ENCODE measurements around the gene HOMER2.

HOMER2 gene

DNA sequence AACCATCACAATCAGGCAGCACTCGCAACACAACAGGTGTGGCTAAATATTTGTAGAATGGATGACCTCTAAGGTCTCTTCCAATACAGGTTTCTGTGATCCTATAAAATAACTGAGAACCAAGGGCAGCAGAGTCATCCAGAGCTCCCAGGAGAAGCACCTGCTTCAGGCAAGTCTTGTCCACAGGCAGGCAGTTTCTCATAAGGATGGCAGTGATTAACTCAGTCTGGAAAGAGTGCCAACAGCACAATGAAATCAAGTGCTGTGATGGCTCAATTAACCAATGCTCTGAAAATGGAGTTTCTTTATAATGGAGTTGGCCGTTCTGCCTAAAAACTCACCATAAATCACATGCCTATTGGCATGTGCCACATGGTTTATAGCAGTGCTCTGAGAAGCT lies 70.8 kb downstream of the HOMER2 start:
- no peak overlapping the region for H3K27ac ChIP-seq (replicated peaks)
- H3K27me3 ChIP-seq (ENCODE audit: insufficient read depth, poor library complexity, severe bottlenecking) = no peaks in the 10 kb centered on the region
- no peak overlapping the region for H3K4me3 ChIP-seq (replicated peaks; ENCODE audit: insufficient read depth, low read length)
- no peak for DNase-seq (ENCODE audit: low read depth in 1 of 2, low spot score in 1 of 2)
- TF ChIP-seq, protein P1, sequence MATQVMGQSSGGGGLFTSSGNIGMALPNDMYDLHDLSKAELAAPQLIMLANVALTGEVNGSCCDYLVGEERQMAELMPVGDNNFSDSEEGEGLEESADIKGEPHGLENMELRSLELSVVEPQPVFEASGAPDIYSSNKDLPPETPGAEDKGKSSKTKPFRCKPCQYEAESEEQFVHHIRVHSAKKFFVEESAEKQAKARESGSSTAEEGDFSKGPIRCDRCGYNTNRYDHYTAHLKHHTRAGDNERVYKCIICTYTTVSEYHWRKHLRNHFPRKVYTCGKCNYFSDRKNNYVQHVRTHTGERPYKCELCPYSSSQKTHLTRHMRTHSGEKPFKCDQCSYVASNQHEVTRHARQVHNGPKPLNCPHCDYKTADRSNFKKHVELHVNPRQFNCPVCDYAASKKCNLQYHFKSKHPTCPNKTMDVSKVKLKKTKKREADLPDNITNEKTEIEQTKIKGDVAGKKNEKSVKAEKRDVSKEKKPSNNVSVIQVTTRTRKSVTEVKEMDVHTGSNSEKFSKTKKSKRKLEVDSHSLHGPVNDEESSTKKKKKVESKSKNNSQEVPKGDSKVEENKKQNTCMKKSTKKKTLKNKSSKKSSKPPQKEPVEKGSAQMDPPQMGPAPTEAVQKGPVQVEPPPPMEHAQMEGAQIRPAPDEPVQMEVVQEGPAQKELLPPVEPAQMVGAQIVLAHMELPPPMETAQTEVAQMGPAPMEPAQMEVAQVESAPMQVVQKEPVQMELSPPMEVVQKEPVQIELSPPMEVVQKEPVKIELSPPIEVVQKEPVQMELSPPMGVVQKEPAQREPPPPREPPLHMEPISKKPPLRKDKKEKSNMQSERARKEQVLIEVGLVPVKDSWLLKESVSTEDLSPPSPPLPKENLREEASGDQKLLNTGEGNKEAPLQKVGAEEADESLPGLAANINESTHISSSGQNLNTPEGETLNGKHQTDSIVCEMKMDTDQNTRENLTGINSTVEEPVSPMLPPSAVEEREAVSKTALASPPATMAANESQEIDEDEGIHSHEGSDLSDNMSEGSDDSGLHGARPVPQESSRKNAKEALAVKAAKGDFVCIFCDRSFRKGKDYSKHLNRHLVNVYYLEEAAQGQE (IDR thresholded peaks at IDR 0.05; ENCODE audit: insufficient replicate concordance, low read depth) = no peak
- no peak for TF ChIP-seq POLR2AphosphoS5 (IDR thresholded peaks at IDR 0.05; ENCODE audit: low read depth)
- TF ChIP-seq SPI1 (IDR thresholded peaks at IDR 0.05; ENCODE audit: borderline replicate concordance, low read depth) = no peak
- TF ChIP-seq, protein P2, sequence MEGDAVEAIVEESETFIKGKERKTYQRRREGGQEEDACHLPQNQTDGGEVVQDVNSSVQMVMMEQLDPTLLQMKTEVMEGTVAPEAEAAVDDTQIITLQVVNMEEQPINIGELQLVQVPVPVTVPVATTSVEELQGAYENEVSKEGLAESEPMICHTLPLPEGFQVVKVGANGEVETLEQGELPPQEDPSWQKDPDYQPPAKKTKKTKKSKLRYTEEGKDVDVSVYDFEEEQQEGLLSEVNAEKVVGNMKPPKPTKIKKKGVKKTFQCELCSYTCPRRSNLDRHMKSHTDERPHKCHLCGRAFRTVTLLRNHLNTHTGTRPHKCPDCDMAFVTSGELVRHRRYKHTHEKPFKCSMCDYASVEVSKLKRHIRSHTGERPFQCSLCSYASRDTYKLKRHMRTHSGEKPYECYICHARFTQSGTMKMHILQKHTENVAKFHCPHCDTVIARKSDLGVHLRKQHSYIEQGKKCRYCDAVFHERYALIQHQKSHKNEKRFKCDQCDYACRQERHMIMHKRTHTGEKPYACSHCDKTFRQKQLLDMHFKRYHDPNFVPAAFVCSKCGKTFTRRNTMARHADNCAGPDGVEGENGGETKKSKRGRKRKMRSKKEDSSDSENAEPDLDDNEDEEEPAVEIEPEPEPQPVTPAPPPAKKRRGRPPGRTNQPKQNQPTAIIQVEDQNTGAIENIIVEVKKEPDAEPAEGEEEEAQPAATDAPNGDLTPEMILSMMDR (IDR thresholded peaks at IDR 0.05; ENCODE audit: insufficient read depth, low read length) = no peak
- no peak for TF ChIP-seq GABPA (IDR thresholded peaks at IDR 0.05; ENCODE audit: low read depth)

DNA sequence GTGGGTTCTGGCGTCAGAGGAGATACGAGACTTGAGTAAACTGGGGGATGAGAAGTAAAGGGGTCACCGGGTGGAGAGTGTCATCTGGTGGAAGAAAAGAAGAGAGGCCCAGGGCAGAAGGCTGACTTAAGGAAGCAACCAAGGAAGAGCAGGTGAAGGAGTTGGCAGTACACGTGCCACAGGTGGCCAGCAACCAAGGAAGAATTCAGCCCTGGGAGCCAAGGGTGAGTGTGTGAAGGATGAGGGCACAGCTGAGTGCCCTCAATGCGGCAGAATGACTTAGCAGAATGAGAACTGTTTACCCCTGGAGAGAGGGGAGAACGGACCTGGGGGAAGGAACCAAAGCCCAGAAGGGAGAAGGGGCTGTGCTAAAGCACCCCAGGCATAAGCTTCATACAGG lies 71.8 kb downstream of the HOMER2 start:
- no peak for DNase-seq (ENCODE audit: low read depth in 1 of 2, low spot score in 1 of 2)
- Histone ChIP-seq H3K4me3 (replicated peaks; ENCODE audit: insufficient read depth, low read length) (no peak overlapping the region), H3K27me3 (ENCODE audit: insufficient read depth, poor library complexity, severe bottlenecking) (no peaks in the 10 kb centered on the region), H3K27ac (replicated peaks) (no peak overlapping the region)
- TF ChIP-seq, protein P1 (IDR thresholded peaks at IDR 0.05; ENCODE audit: insufficient replicate concordance, low read depth) = no peak
- TF ChIP-seq, protein P2 (IDR thresholded peaks at IDR 0.05; ENCODE audit: insufficient read depth, low read length) = no peak

DNA sequence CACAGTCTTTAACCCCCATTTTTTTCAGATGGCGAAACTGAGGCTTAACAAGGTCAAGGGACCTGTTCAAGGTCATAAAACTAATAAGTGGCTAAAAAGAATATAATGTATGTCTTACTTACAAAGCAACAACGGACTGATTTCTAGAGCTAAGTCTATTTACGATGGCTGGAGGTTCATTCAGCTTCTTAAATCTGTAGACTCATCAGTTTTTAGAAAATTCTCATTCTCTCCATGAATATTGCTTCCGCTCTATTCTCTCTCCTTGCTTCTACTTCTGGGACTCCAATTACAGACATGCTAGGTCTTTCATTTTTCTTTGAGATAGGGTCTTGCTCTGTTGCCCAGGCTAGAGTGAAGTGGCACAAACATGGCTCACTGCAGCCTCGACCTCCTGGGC lies 74.2 kb downstream of the HOMER2 start:
- DNase-seq (ENCODE audit: low read depth in 1 of 2, low spot score in 1 of 2) = no peak
- H3K27me3 ChIP-seq (ENCODE audit: insufficient read depth, poor library complexity, severe bottlenecking) = no peaks in the 10 kb centered on the region
- no peak for TF ChIP-seq POLR2AphosphoS5 (IDR thresholded peaks at IDR 0.05; ENCODE audit: low read depth)
- no peak for TF ChIP-seq GABPA (IDR thresholded peaks at IDR 0.05; ENCODE audit: low read depth)
- TF ChIP-seq, protein P2 (IDR thresholded peaks at IDR 0.05; ENCODE audit: insufficient read depth, low read length) = no peak
- TF ChIP-seq SPI1 (IDR thresholded peaks at IDR 0.05; ENCODE audit: borderline replicate concordance, low read depth) = no peak
- TF ChIP-seq, protein P1 (IDR thresholded peaks at IDR 0.05; ENCODE audit: insufficient replicate concordance, low read depth) = no peak
- no peak overlapping the region for H3K27ac ChIP-seq (replicated peaks)
- H3K4me3 ChIP-seq (replicated peaks; ENCODE audit: insufficient read depth, low read length) = no peak overlapping the region

Data from HL-60 (cell line).